NT2/D1 (cell line): Measurements from ENCODE around the gene PHACTR1.

Experiments used
- YY1 ChIP-seq: IDR thresholded peaks from 2 replicates; pipeline ENCODE4 v1.6.1; 2011; ENCODE audit not compliant: insufficient read length, insufficient read depth
- ZNF274 ChIP-seq: IDR thresholded peaks from 2 replicates; pipeline ENCODE4 v1.6.1; 2011; ENCODE audit warnings: mild to moderate bottlenecking, low read depth, low read length

GRCh38 chr6:13007744-13008143 lies 291.2 kb downstream of the PHACTR1 start:
- TF ChIP-seq YY1 (no peak), ZNF274 (no peak)
